WTC11 (cell line): ENCODE data around the gene SEC24A. TPM values are rescaled to one million over a fixed set of nuclear protein-coding genes. Genes with fewer than 3 reads are reported as not detected.

ENCODE experiments used
- ATAC-seq: fragments of 200-7000 bp; cut with Tn5 transposase; 2 replicates; pipeline ENCODE4 v1.10.0; 2021; ENCODE audit warnings: mild to moderate bottlenecking, moderate library complexity
- CTCF ChIA-PET: fragments of 300-600 bp; sonication (Branson Sonifier 250); formaldehyde crosslinking; loops from one replicate; lab custom pipeline; 2021; ENCODE audit warnings: antibody characterized with exemption; lab: Charles Lee
- POLR2A ChIA-PET: fragments of 350-600 bp; sonication (Branson Sonifier 250); formaldehyde crosslinking; loops from one replicate; lab custom pipeline; 2021; ENCODE audit warnings: antibody characterized with exemption; lab: Charles Lee
- DNase-seq: peaks from one replicate; pipeline ENCODE4 v3.0.0; 2021; ENCODE audit warnings: low spot score
- H3K27ac Mint-ChIP-seq: 2 replicates; pipeline ENCODE4 v1.8.0; 2021; ENCODE audit warnings: mixed read lengths
- H3K27me3 Mint-ChIP-seq: 2 replicates; pipeline ENCODE4 v1.8.0; 2021; ENCODE audit warnings: low read depth, mild to moderate bottlenecking, moderate library complexity, mixed read lengths
- H3K36me3 Mint-ChIP-seq: 2 replicates; pipeline ENCODE4 v1.8.0; 2021; ENCODE audit warnings: mixed read lengths
- H3K4me1 Mint-ChIP-seq: 2 replicates; pipeline ENCODE4 v1.8.0; 2022; ENCODE audit warnings: mixed read lengths
- H3K4me3 Mint-ChIP-seq: 2 replicates; pipeline ENCODE4 v1.8.0; 2021; ENCODE audit warnings: mild to moderate bottlenecking, moderate library complexity, mixed read lengths
- H3K9me3 Mint-ChIP-seq: 2 replicates; pipeline ENCODE4 v1.8.0; 2021; ENCODE audit warnings: mixed read lengths
- GRHL2 ChIP-seq: fragments of 250-450 bp; sonication (Bioruptor Pico); IDR thresholded peaks from 2 replicates; pipeline ENCODE4 v1.8.0; 2022; ENCODE audit warnings: mild to moderate bottlenecking, moderate library complexity; ENCODE audit not compliant: insufficient replicate concordance, severe bottlenecking
- KAT7 ChIP-seq: sonication (generic); formaldehyde crosslinking; IDR thresholded peaks from 2 replicates; pipeline ENCODE4 v1.8.1; 2023; ENCODE audit warnings: missing genetic modification reagents, mild to moderate bottlenecking, borderline replicate concordance
- NR1H2 ChIP-seq: sonication (generic); formaldehyde crosslinking; IDR thresholded peaks from 2 replicates; pipeline ENCODE4 v1.9.0; 2021; ENCODE audit warnings: mild to moderate bottlenecking, moderate library complexity, missing genetic modification reagents
- total RNA-seq: library from RNA; stranded (reverse); gene quantifications from 3 replicates; pipeline ENCODE4 v1.2.3, GENCODE V29; 2021
- TF ChIP-seq, protein P1 (sequence below): sonication (generic); formaldehyde crosslinking; IDR thresholded peaks from 2 replicates; pipeline ENCODE4 v1.8.0; 2022; ENCODE audit warnings: missing genetic modification reagents
- TF ChIP-seq, protein P2 (sequence below): sonication (generic); formaldehyde crosslinking; IDR thresholded peaks from 2 replicates; pipeline ENCODE4 v1.8.0; 2023; ENCODE audit warnings: mild to moderate bottlenecking, missing genetic modification reagents

Gene SEC24A
- total RNA-seq, 1 experiment from 2014 or later: 30.5 TPM

- TF ChIP-seq, protein P1, sequence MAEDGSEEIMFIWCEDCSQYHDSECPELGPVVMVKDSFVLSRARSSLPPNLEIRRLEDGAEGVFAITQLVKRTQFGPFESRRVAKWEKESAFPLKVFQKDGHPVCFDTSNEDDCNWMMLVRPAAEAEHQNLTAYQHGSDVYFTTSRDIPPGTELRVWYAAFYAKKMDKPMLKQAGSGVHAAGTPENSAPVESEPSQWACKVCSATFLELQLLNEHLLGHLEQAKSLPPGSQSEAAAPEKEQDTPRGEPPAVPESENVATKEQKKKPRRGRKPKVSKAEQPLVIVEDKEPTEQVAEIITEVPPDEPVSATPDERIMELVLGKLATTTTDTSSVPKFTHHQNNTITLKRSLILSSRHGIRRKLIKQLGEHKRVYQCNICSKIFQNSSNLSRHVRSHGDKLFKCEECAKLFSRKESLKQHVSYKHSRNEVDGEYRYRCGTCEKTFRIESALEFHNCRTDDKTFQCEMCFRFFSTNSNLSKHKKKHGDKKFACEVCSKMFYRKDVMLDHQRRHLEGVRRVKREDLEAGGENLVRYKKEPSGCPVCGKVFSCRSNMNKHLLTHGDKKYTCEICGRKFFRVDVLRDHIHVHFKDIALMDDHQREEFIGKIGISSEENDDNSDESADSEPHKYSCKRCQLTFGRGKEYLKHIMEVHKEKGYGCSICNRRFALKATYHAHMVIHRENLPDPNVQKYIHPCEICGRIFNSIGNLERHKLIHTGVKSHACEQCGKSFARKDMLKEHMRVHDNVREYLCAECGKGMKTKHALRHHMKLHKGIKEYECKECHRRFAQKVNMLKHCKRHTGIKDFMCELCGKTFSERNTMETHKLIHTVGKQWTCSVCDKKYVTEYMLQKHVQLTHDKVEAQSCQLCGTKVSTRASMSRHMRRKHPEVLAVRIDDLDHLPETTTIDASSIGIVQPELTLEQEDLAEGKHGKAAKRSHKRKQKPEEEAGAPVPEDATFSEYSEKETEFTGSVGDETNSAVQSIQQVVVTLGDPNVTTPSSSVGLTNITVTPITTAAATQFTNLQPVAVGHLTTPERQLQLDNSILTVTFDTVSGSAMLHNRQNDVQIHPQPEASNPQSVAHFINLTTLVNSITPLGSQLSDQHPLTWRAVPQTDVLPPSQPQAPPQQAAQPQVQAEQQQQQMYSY (CRISPR knock-in tag): no peak
- TF ChIP-seq GRHL2: no peak
Measured at GRCh38 chr5:134772461-134773125, 124.0 kb downstream of the SEC24A start (continued).

DNA sequence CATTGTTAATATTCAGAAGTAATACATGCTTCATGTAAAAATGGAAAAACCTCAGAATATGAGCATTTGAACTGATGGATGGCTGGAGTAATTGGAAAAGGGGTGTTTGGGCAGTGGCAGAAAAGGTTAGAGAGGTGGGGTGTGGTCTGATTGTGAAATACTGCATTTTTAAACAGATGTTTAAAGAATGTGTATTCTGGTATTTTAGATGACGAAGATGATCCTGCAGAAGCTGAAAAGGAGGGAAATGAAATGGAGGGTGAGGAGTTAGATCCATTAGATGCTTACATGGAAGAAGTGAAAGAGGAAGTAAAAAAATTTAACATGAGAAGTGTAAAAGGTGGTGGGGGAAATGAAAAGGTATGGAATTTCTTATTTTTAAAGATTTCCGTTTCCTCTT lies 128.8 kb downstream of the SEC24A start:
- DNase-seq (no peak), ATAC-seq (no peak)
- H3K9me3 Mint-ChIP-seq: no peaks in the 10 kb centered on the region
- POLR2A ChIA-PET: interaction anchor here (0.5 to 0.7 kb wide), 2 partner anchors 129 to 372 kb away, joined by 3 to 5 read pairs; no protein-coding TSS in a partner anchor
- peaks cover 75% of the 10 kb centered on the region for H3K36me3 Mint-ChIP-seq
- H3K4me1 Mint-ChIP-seq: no peaks in the 10 kb centered on the region
- TF ChIP-seq NR1H2 (CRISPR knock-in tag): no peak
- TF ChIP-seq KAT7 (CRISPR knock-in tag): no peak
- TF ChIP-seq, protein P2, sequence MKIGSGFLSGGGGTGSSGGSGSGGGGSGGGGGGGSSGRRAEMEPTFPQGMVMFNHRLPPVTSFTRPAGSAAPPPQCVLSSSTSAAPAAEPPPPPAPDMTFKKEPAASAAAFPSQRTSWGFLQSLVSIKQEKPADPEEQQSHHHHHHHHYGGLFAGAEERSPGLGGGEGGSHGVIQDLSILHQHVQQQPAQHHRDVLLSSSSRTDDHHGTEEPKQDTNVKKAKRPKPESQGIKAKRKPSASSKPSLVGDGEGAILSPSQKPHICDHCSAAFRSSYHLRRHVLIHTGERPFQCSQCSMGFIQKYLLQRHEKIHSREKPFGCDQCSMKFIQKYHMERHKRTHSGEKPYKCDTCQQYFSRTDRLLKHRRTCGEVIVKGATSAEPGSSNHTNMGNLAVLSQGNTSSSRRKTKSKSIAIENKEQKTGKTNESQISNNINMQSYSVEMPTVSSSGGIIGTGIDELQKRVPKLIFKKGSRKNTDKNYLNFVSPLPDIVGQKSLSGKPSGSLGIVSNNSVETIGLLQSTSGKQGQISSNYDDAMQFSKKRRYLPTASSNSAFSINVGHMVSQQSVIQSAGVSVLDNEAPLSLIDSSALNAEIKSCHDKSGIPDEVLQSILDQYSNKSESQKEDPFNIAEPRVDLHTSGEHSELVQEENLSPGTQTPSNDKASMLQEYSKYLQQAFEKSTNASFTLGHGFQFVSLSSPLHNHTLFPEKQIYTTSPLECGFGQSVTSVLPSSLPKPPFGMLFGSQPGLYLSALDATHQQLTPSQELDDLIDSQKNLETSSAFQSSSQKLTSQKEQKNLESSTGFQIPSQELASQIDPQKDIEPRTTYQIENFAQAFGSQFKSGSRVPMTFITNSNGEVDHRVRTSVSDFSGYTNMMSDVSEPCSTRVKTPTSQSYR (CRISPR knock-in tag): no peak
- no peak overlapping the region for H3K27ac Mint-ChIP-seq
- H3K4me3 Mint-ChIP-seq: no peak overlapping the region
- H3K27me3 Mint-ChIP-seq: no peaks in the 10 kb centered on the region
- CTCF ChIA-PET: no interaction called here

Other genes with a start within 250 kb of the SEC24A start
- 54.3 to 60.7 TPM (median 59.8 TPM) in 3 replicates for gene CDKN2AIPNL, start 236.9 kb upstream of the SEC24A start, total RNA-seq
- 39.4 to 46.2 TPM (median 40.8 TPM) in 3 replicates for gene JADE2, start 123.1 kb upstream of the SEC24A start, total RNA-seq
- gene SAR1B, start 16.0 kb upstream of the SEC24A start, total RNA-seq: 27.2 to 31.3 TPM (median 27.6 TPM) in 3 replicates
- 39.7 to 43.9 TPM (median 42.1 TPM) in 3 replicates for gene CAMLG, start 89.8 kb downstream of the SEC24A start, total RNA-seq
- gene DDX46, start 110.0 kb downstream of the SEC24A start, total RNA-seq: 91.4 to 123 TPM (median 93.1 TPM) in 3 replicates
- gene C5orf24, start 197.2 kb downstream of the SEC24A start, total RNA-seq: 15.7 to 21.2 TPM (median 20.6 TPM) in 3 replicates
- gene TXNDC15, start 225.6 kb downstream of the SEC24A start, total RNA-seq: 26.1 to 28.7 TPM (median 26.1 TPM) in 3 replicates